ENCODE measurements around the gene C1R. TPM values are rescaled to one million over a fixed set of nuclear protein-coding genes. Genes with fewer than 3 reads are reported as not detected.

Gene C1R
- total RNA-seq, 2 donors from 2014 or later = 191 to 467 TPM

GRCh38 chr12:7129287-7129871 is 37.1 kb upstream of the C1R start:
- H3K27me3 ChIP-seq = no peaks in the 10 kb centered on the region
- H3K4me3 ChIP-seq = peak overlapping the region; percentile 60 to 70
- no peak for DNase-seq (ENCODE audit: low spot score)
- H3K36me3 ChIP-seq = no peaks in the 10 kb centered on the region
- no peak for TF ChIP-seq CTCF (IDR thresholded peaks at IDR 0.05)
- peak overlapping the region; percentile 25 to 78 for H3K27ac ChIP-seq
- H3K9me3 ChIP-seq = no peaks in the 10 kb centered on the region
- H3K4me1 ChIP-seq = peaks cover 0 to 32% of the 10 kb centered on the region in 2 donors

DNA sequence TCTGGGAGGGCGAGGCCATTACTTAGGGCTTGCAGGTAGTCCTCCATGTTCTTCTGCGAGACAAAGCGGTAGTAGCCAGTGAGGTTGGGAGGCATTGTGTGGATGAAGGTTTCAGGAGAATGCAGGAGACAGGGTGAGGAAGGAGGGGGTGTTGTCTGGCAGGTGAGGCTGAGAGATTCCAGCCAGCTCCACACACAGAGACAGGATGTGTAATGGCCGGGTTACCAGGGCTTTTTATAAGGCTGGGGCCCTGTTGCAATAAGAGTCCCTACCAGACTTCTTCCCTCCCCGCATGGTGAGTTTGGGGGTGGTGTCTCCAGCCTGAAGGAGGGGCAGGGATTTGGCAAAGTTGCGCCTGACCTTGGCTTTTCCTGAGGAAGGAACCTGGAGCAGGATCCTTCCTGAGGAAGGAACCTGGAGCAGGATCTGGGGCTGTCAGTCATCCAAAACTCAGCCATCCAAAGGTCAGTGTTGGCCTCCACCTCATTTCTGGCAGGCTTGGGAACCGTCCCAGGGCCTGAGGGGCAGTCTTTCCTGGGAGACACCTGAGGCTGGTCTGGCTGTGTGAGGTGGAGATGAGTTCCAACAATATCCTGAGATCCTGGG is 36.5 kb upstream of the C1R start, which contains the start of gene RBP5:
RBP5 (minus strand) TSS at position 209 of the 606 bp plus-strand sequence; CDS start at position 95, 114 bp downstream.
- no peaks in the 10 kb centered on the region for H3K27me3 ChIP-seq
- peaks cover 0 to 32% of the 10 kb centered on the region in 2 donors for H3K4me1 ChIP-seq
- TF ChIP-seq CTCF (IDR thresholded peaks at IDR 0.05) = no peak
- DNase-seq (ENCODE audit: low spot score) = no peak
- no peaks in the 10 kb centered on the region for H3K9me3 ChIP-seq
- H3K36me3 ChIP-seq = no peaks in the 10 kb centered on the region
- H3K4me3 ChIP-seq = peak within 1 kb of the TSS; percentile 60 to 70
- peak within 1 kb of the TSS; percentile 25 to 78 for H3K27ac ChIP-seq

GRCh38 chr12:7127916-7128626 is 35.8 kb upstream of the C1R start:
- Histone ChIP-seq H3K4me3 (no peak overlapping the region), H3K4me1 (peaks cover 0 to 34% of the 10 kb centered on the region in 2 donors), H3K27ac (no peak overlapping the region), H3K9me3 (no peaks in the 10 kb centered on the region), H3K36me3 (no peaks in the 10 kb centered on the region), H3K27me3 (no peaks in the 10 kb centered on the region)
- no peak for TF ChIP-seq CTCF (IDR thresholded peaks at IDR 0.05)
- no peak for DNase-seq (ENCODE audit: low spot score)

- TF ChIP-seq CTCF (IDR thresholded peaks at IDR 0.05) = no peak
- no peak for DNase-seq (ENCODE audit: low spot score)
These were observed 33.5 kb upstream of the C1R start for GRCh38 chr12:7125632-7126227.

DNA sequence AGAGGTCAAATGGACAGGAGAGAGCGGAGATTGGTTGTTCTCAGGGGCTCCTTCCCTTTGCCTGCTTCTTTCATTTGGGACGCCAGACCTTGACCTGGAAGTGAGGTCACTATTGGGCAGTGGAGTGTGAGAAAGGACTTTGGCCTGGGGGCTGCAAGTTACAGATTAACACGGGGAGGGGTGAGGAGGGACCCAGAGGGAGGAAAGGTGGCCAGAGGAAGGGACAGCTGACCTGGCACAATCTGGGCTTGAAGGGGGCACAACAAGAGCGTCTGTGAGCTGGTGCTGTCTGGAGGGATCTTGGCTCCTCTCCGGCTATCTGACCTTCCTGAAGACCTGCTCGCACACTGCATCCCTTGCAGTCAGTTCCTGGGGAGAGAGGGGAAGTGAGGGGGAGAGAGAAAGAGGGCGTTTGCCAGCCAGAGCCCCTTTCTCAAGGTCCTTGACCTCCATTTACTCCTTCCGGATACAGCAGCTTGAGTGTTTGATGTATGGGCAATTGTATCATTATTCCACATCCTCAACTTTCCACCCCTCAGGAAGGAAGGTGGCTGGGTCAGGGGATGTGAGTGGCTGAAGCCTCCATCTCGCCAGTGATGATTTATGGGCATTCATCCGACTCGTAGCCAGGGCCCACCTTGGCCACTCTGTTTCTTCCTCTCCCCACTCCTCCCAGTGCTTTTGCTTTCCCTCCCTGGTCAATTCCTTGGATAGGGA is 31.7 kb upstream of the C1R start:
- Histone ChIP-seq H3K27ac (no peak overlapping the region), H3K36me3 (no peaks in the 10 kb centered on the region), H3K27me3 (no peaks in the 10 kb centered on the region), H3K4me1 (peaks cover 0 to 16% of the 10 kb centered on the region in 2 donors), H3K4me3 (no peak overlapping the region), H3K9me3 (no peaks in the 10 kb centered on the region)
- TF ChIP-seq CTCF (IDR thresholded peaks at IDR 0.05) = no peak
- DNase-seq (ENCODE audit: low spot score) = no peak

More at GRCh38 chr12:7125632-7126227, 33.5 kb upstream of the C1R start:
- H3K4me3 ChIP-seq = no peak overlapping the region
- H3K27me3 ChIP-seq = no peaks in the 10 kb centered on the region
- no peak overlapping the region for H3K27ac ChIP-seq
- peaks cover 0 to 34% of the 10 kb centered on the region in 2 donors for H3K4me1 ChIP-seq
- no peaks in the 10 kb centered on the region for H3K36me3 ChIP-seq
- H3K9me3 ChIP-seq = no peaks in the 10 kb centered on the region

Measured in right atrium auricular region (tissue), 2 donors.